GM19193 (cell line): ENCODE results near the gene PDXK.
A peak's percentile ranks its signal among the peaks of the same experiment; 100 is the strongest.

Experiments used
- POLR2A ChIP-seq: IDR thresholded peaks from 4 replicates; pipeline ENCODE4 v1.6.1; 2011; ENCODE audit not compliant: insufficient read depth, insufficient read length; ENCODE audit errors: extremely low read depth

Gene PDXK

GRCh38 chr21:43744725-43745124, 25.8 kb downstream of the PDXK start:
- no peak for TF ChIP-seq POLR2A

DNA sequence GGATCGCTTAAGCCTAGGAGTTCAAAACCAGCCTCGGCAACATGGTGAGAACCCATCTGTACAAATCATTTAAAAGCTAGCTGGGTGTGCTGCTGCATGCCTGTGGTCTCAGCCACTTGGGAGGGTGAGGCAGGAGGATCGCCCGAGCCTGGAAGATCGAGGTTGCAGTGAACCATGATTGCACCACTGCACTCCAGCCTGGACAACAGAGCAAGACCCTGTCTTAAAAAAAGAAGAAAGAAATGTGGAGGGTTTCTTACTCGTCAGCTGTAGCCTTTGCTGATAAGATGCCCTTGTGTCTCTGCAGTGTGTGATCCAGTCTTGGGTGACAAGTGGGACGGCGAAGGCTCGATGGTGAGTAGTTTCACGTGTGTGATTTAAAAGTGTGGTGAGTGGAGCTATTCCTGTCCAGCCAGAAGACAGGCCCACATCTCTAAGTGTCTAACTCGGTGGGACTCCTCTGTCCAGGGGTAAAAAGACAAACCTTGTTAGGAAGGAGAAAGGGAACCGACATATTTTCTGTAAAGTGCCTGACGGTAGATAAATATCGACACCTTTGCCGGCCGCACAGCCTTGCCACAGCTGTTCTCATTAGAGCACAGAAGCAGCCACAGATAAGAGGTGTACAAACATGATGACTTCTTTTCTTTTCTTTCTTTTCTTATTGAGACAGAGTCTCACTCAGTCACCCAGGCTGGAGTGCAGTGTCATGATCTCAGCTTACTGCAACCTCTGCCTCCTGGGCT, 27.0 kb downstream of the PDXK start:
- no peak for TF ChIP-seq POLR2A

- no peak for TF ChIP-seq POLR2A
Measured at GRCh38 chr21:43748622-43749021, 29.7 kb downstream of the PDXK start.

- TF ChIP-seq POLR2A = no peak
Measured at GRCh38 chr21:43749651-43750262, 30.8 kb downstream of the PDXK start.

DNA sequence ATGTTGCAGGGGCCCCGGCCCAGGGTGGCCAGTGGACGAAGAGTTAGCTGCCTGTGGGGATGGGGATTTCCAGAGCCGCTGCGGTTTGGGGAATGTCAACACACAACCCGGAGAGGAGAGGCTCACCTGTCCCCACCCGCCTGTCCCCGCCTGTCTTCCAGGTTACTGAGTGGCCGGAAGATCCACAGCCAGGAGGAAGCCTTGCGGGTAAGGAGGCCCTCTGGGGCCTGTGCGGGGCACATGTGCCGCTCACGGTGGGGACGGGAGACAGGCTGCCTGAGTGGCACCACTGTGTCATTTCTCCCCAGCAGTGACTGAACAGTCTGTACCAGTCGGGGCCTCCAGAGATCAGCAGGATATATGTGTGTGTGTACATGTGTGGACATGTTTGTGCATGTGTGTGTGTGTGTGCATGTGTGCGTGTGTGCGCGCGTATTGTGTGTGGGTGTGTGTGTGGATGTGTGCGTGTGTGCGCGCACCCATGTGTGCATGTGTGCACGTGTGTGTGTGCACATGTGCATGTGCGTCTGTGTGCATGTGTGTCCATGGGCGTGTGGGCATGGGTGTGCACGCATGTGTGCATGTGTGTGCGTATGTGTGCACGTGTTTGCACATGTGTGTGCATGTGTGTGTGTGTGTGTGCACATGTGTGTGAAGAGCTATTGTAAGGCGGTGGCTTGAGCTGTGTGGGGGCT, 31.6 kb downstream of the PDXK start:
- no peak for TF ChIP-seq POLR2A

GRCh38 chr21:43751955-43752591, 33.1 kb downstream of the PDXK start:
- no peak for TF ChIP-seq POLR2A

DNA sequence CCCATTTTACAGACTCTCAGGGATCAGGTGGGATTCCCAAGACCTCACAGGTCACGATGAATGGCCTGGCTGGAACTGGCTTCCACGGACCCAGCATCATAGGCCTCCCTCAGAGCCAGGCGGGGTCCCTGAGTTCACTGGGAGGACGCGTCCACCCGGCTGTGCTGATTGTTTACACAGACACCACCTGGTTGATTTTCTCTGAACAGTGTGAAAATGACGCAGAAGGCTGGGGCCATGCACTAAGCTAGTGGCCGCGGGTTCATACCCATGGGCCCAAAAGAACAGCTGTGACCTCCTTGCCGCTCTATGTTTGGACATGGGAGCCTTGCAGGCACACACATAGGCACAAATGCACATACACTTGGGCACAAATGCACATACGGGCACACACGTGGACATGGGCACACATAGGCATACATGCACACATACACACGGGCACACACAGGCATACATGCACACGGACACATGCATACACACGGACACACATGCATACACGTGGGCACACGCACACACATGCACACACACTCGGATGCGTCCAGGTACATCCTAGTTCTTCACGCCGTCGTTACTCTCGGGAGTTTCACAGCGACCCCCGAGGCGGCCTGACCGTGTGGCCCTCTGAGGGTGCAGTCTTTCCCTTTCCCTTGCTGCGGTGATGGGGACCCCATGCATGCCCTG, 34.0 kb downstream of the PDXK start:
- peak; percentile 17 for TF ChIP-seq POLR2A

DNA sequence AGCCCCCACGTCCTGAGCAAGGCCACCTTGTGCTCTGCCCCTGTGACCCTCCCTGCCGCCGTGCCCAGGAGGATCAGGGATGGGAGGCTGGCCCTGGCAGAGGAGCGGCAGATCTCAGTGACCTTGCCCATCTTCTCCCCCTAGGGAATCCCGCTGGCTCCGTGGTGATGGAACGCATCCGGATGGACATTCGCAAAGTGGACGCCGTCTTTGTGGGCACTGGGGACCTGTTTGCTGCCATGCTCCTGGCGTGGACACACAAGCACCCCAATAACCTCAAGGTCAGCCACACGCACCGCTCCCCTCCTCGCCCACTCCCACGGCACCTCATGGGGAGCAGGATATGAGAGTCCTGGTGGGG, 34.5 kb downstream of the PDXK start:
- no peak for TF ChIP-seq POLR2A

- no peak for TF ChIP-seq POLR2A
Measured at GRCh38 chr21:43754948-43755781, 36.2 kb downstream of the PDXK start.

DNA sequence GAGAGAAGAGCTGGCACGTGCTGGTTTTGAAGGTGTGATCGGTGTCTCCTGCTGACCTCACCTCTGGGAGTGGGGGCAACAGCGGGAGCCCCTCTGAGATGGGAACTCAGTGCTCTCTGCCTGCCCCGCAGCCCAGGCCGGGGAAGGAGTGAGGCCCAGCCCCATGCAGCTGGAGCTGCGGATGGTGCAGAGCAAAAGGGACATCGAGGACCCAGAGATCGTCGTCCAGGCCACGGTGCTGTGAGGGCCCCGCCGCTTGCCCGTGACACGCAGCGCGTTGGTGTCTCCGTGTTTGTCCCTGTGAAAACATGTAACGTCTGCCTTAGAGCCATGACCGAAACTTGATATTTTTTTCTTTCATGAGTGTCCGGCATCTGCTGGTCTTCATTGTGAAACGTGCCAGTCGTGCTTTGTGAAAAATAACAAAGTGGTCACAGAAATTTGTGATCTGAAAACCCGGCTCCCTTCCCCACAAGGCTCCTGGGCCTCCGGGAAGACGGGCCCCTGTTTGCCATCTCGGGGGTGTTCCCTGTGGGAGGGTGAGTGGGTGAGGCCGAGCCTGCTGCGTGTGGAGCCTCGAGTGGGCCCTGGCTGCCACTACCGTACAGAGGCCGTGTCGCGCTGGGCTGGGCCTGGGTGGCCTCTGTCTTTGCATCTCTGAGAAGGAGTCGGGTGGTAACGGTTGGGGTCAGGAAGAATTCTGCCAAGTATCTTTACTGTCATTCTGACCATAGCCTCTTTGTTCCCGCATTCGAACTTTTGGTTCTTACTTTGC, 37.1 kb downstream of the PDXK start:
- TF ChIP-seq POLR2A = no peak

- TF ChIP-seq POLR2A = no peak
Measured at GRCh38 chr21:43757601-43758000, 38.7 kb downstream of the PDXK start.

DNA sequence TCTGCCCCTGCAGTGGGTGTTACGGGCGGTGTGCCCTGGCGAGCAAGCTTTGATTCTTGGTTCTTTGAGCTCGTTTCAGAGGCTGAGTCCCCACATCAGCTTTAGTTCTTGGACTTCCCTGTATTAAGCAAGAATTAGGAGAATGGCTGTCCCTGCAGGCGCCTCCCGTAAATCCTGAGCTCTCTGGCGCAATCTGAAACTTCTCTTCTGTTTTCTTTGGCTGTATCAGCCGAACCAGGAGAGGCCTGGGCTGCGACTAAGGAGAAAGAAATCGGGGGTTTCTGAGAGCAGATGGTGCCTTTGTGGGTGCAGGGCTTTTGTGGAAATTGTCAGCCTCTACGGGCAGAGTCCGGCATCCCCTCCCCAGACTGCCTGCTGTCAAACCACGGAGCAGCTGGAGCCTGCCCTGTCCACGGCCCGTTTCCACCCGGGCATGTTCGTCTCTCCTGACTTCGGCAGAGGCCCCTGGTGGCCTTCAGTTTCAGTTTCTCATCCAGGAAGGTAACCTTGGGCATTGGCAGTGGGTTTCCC, 39.2 kb downstream of the PDXK start:
- TF ChIP-seq POLR2A = no peak

DNA sequence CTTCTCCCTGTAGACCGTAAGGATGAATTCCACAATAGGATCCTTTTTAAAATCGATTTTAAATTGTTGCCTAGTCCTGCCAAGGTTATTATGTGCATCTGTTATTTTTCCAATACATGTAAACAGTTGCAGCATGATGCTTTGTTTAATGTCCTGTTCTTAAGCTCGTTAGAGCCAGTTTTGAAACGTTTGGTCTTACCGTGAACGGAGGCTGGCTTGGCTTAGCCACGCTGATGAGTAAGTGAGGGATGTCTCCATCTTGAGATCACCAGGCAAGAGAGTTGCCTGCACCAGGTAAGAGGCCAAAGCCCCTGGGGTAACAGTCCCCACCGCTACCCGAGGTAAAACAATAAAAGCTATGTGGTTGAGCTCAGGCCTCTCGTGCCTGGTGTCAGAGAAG, 39.9 kb downstream of the PDXK start:
- TF ChIP-seq POLR2A = no peak
